Stimulated activated CD8-positive, alpha-beta memory T cell treated with anti-CD3 and anti-CD28 coated beads, Interleukin-2, amount 100 ng/mL, for 1 hour (primary cell): ENCODE data around the gene SNAPIN.

Source experiments
- DNase-seq, 2 donors: peaks; one replicate each; pipeline ENCODE4 v3.0.0-alpha.2; 2020; ENCODE audit warnings: low read depth in 2 of 2

SNAPIN gene

GRCh38 chr1:153658400-153659174, at the start of gene SNAPIN:
Gene SNAPIN, plus strand, starts transcription at chr1:153658703. Its CDS starts 41 bp downstream, at chr1:153658744.
- DNase-seq = peak; percentile 76 to 79

- no peak for DNase-seq
Measured at GRCh38 chr1:153608742-153609584, 49.5 kb upstream of the SNAPIN start.

GRCh38 chr1:153609585-153609907, 49.0 kb upstream of the SNAPIN start:
- DNase-seq = no peak

- DNase-seq = no peak
Measured at GRCh38 chr1:153610334-153610733, 48.2 kb upstream of the SNAPIN start.

- no peak for DNase-seq
Measured at GRCh38 chr1:153610811-153611301, 47.6 kb upstream of the SNAPIN start.

- no peak for DNase-seq
Measured at GRCh38 chr1:153611356-153611755, 47.1 kb upstream of the SNAPIN start.

- DNase-seq = no peak
Measured at GRCh38 chr1:153612111-153612754, 46.3 kb upstream of the SNAPIN start.

GRCh38 chr1:153612755-153613331, 45.7 kb upstream of the SNAPIN start, which contains the start of gene S100A16:
Gene S100A16, minus strand, starts transcription at chr1:153613137. Its CDS starts 4,986 bp downstream, at chr1:153608151.
- DNase-seq = no peak

- no peak for DNase-seq
Measured at GRCh38 chr1:153613406-153613805, 45.1 kb upstream of the SNAPIN start.

GRCh38 chr1:153614189-153614900, 44.2 kb upstream of the SNAPIN start:
- DNase-seq = no peak

GRCh38 chr1:153614906-153615305, 43.6 kb upstream of the SNAPIN start:
- DNase-seq = no peak

GRCh38 chr1:153615406-153615805, 43.1 kb upstream of the SNAPIN start:
- DNase-seq = no peak

GRCh38 chr1:153616144-153616916, 42.2 kb upstream of the SNAPIN start, which contains the start of gene S100A14:
Gene S100A14, minus strand, starts transcription at chr1:153616325. Its CDS starts 467 bp downstream, at chr1:153615858.
- no peak for DNase-seq

- DNase-seq = no peak
Measured at GRCh38 chr1:153616917-153617311, 41.6 kb upstream of the SNAPIN start.

GRCh38 chr1:153617663-153618062, 40.8 kb upstream of the SNAPIN start:
- peak in 1 of 2 donors; percentile 43 for DNase-seq

- DNase-seq = no peak
Measured at GRCh38 chr1:153619171-153619570, 39.3 kb upstream of the SNAPIN start.

GRCh38 chr1:153623101-153623500, 35.4 kb upstream of the SNAPIN start:
- no peak for DNase-seq

- no peak for DNase-seq
Measured at GRCh38 chr1:153624965-153625611, 33.4 kb upstream of the SNAPIN start.

- DNase-seq = no peak
Measured at GRCh38 chr1:153626477-153626903, 32.0 kb upstream of the SNAPIN start.
